HepG2 (cell line): ENCODE results near the gene PSRC1. TPM values are rescaled to one million over a fixed set of nuclear protein-coding genes. Genes with fewer than 3 reads are reported as not detected.

Source experiments
- ATF6 ChIP-seq: sonication (generic); formaldehyde crosslinking; conservative IDR thresholded peaks from 2 replicates; pipeline ENCODE4 v1.4.0; 2020; ENCODE audit warnings: missing genetic modification reagents
- E2F2 ChIP-seq: sonication (generic); formaldehyde crosslinking; IDR thresholded peaks from 2 replicates; pipeline ENCODE4 v1.4.0; 2020; ENCODE audit warnings: missing genetic modification reagents, borderline replicate concordance
- KLF15 ChIP-seq: sonication (generic); formaldehyde crosslinking; IDR thresholded peaks from 2 replicates; pipeline ENCODE4 v1.8.1; 2023; ENCODE audit warnings: borderline replicate concordance, mild to moderate bottlenecking, inconsistent platforms, missing genetic modification reagents, mixed read lengths
- KLF16 ChIP-seq, 2 experiments: sonication (generic) in 1 of 2; formaldehyde crosslinking in 1 of 2; IDR thresholded peaks; 2 replicates each; pipeline versions ENCODE4 v1.6.1 to v1.8.0; 2016 to 2023; ENCODE audit warnings: missing genetic modification reagents in 2 of 2, missing compliant biosample characterization in 1 of 2
- NFRKB ChIP-seq: fragments of 450-650 bp; IDR thresholded peaks from 2 replicates; pipeline ENCODE4 v1.6.1; 2017
- PAXIP1 ChIP-seq: sonication (generic); formaldehyde crosslinking; conservative IDR thresholded peaks from 2 replicates; pipeline ENCODE4 v1.4.0; 2020; ENCODE audit warnings: mild to moderate bottlenecking, missing genetic modification reagents, moderate library complexity
- PHF5A ChIP-seq: IDR thresholded peaks from one replicate; pipeline ENCODE4 v1.6.1; 2018; ENCODE audit warnings: low read depth, missing genetic modification reagents; ENCODE audit not compliant: unreplicated experiment
- RARA ChIP-seq: IDR thresholded peaks from 2 replicates; pipeline ENCODE4 v1.6.1; 2016; ENCODE audit warnings: missing genetic modification reagents, missing compliant biosample characterization
- SP2 ChIP-seq: sonication (generic); formaldehyde crosslinking; IDR thresholded peaks from 2 replicates; pipeline ENCODE4 v1.5.1; 2020; ENCODE audit warnings: mild to moderate bottlenecking, missing genetic modification reagents
- TGIF2 ChIP-seq: IDR thresholded peaks from 2 replicates; pipeline ENCODE4 v1.6.1; 2016; ENCODE audit warnings: control low read depth, missing compliant biosample characterization
- THRA ChIP-seq: sonication (generic); formaldehyde crosslinking; IDR thresholded peaks from 2 replicates; pipeline ENCODE4 v1.4.0; 2020; ENCODE audit warnings: missing genetic modification reagents, borderline replicate concordance
- U2AF1 ChIP-seq: fragments of 200-400 bp; formaldehyde crosslinking; optimal IDR thresholded peaks from 2 replicates; pipeline ENCODE3; 2017; ENCODE audit warnings: mild to moderate bottlenecking, low read depth, low read length
- WIZ ChIP-seq: sonication (generic); formaldehyde crosslinking; IDR thresholded peaks from 2 replicates; pipeline ENCODE4 v1.5.1; 2020; ENCODE audit warnings: mild to moderate bottlenecking, missing genetic modification reagents
- ZBTB34 ChIP-seq: sonication (generic); formaldehyde crosslinking; IDR thresholded peaks from 2 replicates; pipeline ENCODE4 v1.8.0; 2022; ENCODE audit warnings: mild to moderate bottlenecking, missing genetic modification reagents
- ZFP1 ChIP-seq: IDR thresholded peaks from 2 replicates; pipeline ENCODE4 v1.6.1; 2016
- ZGPAT ChIP-seq: IDR thresholded peaks from 2 replicates; pipeline ENCODE4 v1.6.1; 2016; ENCODE audit warnings: mild to moderate bottlenecking
- ZNF572 ChIP-seq: sonication (generic); formaldehyde crosslinking; IDR thresholded peaks from 2 replicates; pipeline ENCODE4 v1.5.1; 2020; ENCODE audit warnings: mild to moderate bottlenecking, missing genetic modification reagents
- ZNF790 ChIP-seq: sonication (generic); formaldehyde crosslinking; IDR thresholded peaks from 2 replicates; pipeline ENCODE4 v1.8.0; 2022; ENCODE audit warnings: missing genetic modification reagents, mild to moderate bottlenecking, borderline replicate concordance
- polyA plus RNA-seq, 8 experiments: library from polyadenylated mRNA; depleted of rRNA in 3 of 8; stranded (reverse) in 7 of 8; unstranded in 1 of 8; fragments of >200 nt; fragmentation: Illumina TruSeq in 4 of 8; extraction: Trizol in 4 of 8; gene quantifications; 2 replicates each; pipeline versions ENCODE4 v1.2.1 to v1.2.3, GENCODE V29; 2011 to 2016; ENCODE audit warnings: low read depth in 4 of 8, missing spikeins in 1 of 8, mixed read lengths in 1 of 8; ENCODE audit not compliant: insufficient read depth in 1 of 8
- total RNA-seq, 5 experiments: library from RNA; depleted of rRNA; stranded (reverse); fragments of >200 nt; fragmentation: Illumina TruSeq; extraction: Trizol; gene quantifications; 2 replicates each; pipeline ENCODE4 v1.2.3, GENCODE V29; 2016; ENCODE audit warnings: low read depth in 1 of 5

Gene PSRC1
- total and polyA plus RNA-seq, 2 of the 13 experiments (the other 11 are each of a cell fraction or from before 2014, with no cell fraction given): 28.6 to 30.3 TPM

GRCh38 chr1:109263597-109264378 is 19.2 kb downstream of the PSRC1 start (continued):
- peak; percentile 91 for TF ChIP-seq ZGPAT
- peak; percentile 41; the same call in 1 of the 2 replicates for TF ChIP-seq RARA
- no peak for TF ChIP-seq KLF15 (CRISPR knock-in tag)
- TF ChIP-seq SP2: no peak
- TF ChIP-seq PHF5A (CRISPR knock-in tag): peak; percentile 63
- peak; percentile 82 for TF ChIP-seq THRA (CRISPR knock-in tag)
- peak; percentile 55 for TF ChIP-seq PAXIP1 (CRISPR knock-in tag)
- TF ChIP-seq ZBTB34: no peak
- no peak for TF ChIP-seq U2AF1
- peak in 1 of 2 experiments; percentile 85; a peak in 1 of 4 replicates for TF ChIP-seq KLF16 (CRISPR knock-in tag; IDR thresholded peaks at IDR 0.05)
- no peak for TF ChIP-seq E2F2 (CRISPR knock-in tag)
- TF ChIP-seq ATF6 (CRISPR knock-in tag): no peak
- TF ChIP-seq WIZ (CRISPR knock-in tag): 0 out of 2 replicates have a peak, but pooled peaks have one; percentile 53
- peak; percentile 92; the same call in 1 of the 2 replicates for TF ChIP-seq ZNF572 (CRISPR knock-in tag)
- TF ChIP-seq NFRKB: no peak
- TF ChIP-seq ZFP1 (CRISPR knock-in tag): 0 out of 2 replicates have a peak, but pooled peaks have one; percentile 63
- TF ChIP-seq ZNF790 (CRISPR knock-in tag): no peak
- TF ChIP-seq TGIF2: peak; percentile 85
